ENCODE measurements around the gene GOLGA6C.
"Not testable (repeated sequence)": the region's sequence is repeated elsewhere in the genome, so short reads cannot be mapped to it uniquely, and the experiment has no call there.

The GOLGA6C gene

GRCh38 chr15:75223688-75224087 is 34.4 kb upstream of the GOLGA6C start:
- H3K4me3 ChIP-seq (ENCODE audit: low read length), result no peak overlapping the region
- TF ChIP-seq CTCF (IDR thresholded peaks at IDR 0.05; ENCODE audit: insufficient read depth, low read depth, low read length, missing control alignments), result no peak
- DNase-seq (ENCODE audit: low read depth), result no peak

GRCh38 chr15:75224281-75224680 is 33.9 kb upstream of the GOLGA6C start:
- TF ChIP-seq CTCF (IDR thresholded peaks at IDR 0.05; ENCODE audit: insufficient read depth, low read depth, low read length, missing control alignments), result no peak
- no peak for DNase-seq (ENCODE audit: low read depth)
- H3K4me3 ChIP-seq (ENCODE audit: low read length), result no peak overlapping the region

- not testable (repeated sequence) for H3K4me3 ChIP-seq (ENCODE audit: low read length); DNase-seq (ENCODE audit: low read depth)
Measured at GRCh38 chr15:75225102-75225836, 32.9 kb upstream of the GOLGA6C start.

GRCh38 chr15:75225951-75226732 is 32.0 kb upstream of the GOLGA6C start:
- no peak for DNase-seq (ENCODE audit: low read depth)
- TF ChIP-seq CTCF (IDR thresholded peaks at IDR 0.05; ENCODE audit: insufficient read depth, low read depth, low read length, missing control alignments), result no peak
- H3K4me3 ChIP-seq (ENCODE audit: low read length), result no peak overlapping the region

- not testable (repeated sequence) for H3K4me3 ChIP-seq (ENCODE audit: low read length); DNase-seq (ENCODE audit: low read depth)
Measured at GRCh38 chr15:75227112-75227511, 31.0 kb upstream of the GOLGA6C start.

- DNase-seq (ENCODE audit: low read depth), result no peak
- no peak overlapping the region for H3K4me3 ChIP-seq (ENCODE audit: low read length)
- no peak for TF ChIP-seq CTCF (IDR thresholded peaks at IDR 0.05; ENCODE audit: insufficient read depth, low read depth, low read length, missing control alignments)
Measured at GRCh38 chr15:75227663-75228280, 30.4 kb upstream of the GOLGA6C start.

- no peak overlapping the region for H3K4me3 ChIP-seq (ENCODE audit: low read length)
- no peak for TF ChIP-seq CTCF (IDR thresholded peaks at IDR 0.05; ENCODE audit: insufficient read depth, low read depth, low read length, missing control alignments)
Measured at GRCh38 chr15:75228787-75229186, 29.3 kb upstream of the GOLGA6C start.

More at GRCh38 chr15:75228787-75229186, 29.3 kb upstream of the GOLGA6C start:
- no peak for DNase-seq (ENCODE audit: low read depth)
